ENCODE measurements around the gene OCLN.

DNA sequence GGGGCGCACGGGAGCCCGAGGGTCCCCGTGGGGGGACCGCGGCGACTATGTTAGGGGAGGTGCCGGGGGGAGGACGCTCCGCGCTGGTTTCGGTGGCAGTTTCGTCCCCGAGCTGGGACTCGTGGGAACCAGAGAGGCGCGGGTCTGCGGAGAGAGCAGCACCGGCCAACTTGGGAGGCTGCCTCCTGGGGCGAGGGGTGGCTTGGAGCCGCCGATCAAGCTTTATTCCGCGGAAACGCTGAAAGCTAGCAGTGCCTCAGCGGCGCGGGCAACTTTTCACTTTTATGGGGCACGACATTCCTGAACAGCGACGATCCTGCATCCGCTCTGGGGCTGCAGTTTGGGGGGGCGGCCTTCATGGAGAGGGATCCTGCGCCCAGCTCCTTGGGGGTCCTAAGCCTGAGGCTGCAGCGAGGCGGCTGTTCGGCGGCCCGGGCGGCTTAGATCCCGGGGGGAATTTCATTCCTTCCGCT lies 369 bp downstream of the OCLN start:
- TF ChIP-seq CTCF (IDR thresholded peaks at IDR 0.05; ENCODE audit: low read depth, low read length, missing input control) (no peak), TAF1 (conservative IDR thresholded peaks at IDR 0.05) (no peak), GABPA (IDR thresholded peaks at IDR 0.05 in 1 of 2, conservative IDR thresholded peaks at IDR 0.05 in 1 of 2) (no peak), RAD21 (IDR thresholded peaks at IDR 0.05) (no peak)
- TF ChIP-seq, protein P1, sequence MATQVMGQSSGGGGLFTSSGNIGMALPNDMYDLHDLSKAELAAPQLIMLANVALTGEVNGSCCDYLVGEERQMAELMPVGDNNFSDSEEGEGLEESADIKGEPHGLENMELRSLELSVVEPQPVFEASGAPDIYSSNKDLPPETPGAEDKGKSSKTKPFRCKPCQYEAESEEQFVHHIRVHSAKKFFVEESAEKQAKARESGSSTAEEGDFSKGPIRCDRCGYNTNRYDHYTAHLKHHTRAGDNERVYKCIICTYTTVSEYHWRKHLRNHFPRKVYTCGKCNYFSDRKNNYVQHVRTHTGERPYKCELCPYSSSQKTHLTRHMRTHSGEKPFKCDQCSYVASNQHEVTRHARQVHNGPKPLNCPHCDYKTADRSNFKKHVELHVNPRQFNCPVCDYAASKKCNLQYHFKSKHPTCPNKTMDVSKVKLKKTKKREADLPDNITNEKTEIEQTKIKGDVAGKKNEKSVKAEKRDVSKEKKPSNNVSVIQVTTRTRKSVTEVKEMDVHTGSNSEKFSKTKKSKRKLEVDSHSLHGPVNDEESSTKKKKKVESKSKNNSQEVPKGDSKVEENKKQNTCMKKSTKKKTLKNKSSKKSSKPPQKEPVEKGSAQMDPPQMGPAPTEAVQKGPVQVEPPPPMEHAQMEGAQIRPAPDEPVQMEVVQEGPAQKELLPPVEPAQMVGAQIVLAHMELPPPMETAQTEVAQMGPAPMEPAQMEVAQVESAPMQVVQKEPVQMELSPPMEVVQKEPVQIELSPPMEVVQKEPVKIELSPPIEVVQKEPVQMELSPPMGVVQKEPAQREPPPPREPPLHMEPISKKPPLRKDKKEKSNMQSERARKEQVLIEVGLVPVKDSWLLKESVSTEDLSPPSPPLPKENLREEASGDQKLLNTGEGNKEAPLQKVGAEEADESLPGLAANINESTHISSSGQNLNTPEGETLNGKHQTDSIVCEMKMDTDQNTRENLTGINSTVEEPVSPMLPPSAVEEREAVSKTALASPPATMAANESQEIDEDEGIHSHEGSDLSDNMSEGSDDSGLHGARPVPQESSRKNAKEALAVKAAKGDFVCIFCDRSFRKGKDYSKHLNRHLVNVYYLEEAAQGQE (IDR thresholded peaks at IDR 0.05): no peak
